ENCODE results near the gene INCENP. TPM values are rescaled to one million over a fixed set of nuclear protein-coding genes. Genes with fewer than 3 reads are reported as not detected.
"Not testable (repeated sequence)": the region's sequence is repeated elsewhere in the genome, so short reads cannot be mapped to it uniquely, and the experiment has no call there.

INCENP gene
- total RNA-seq, 1 experiment from 2014 or later = 96.8 TPM

GRCh38 chr11:62197400-62197799, 73.6 kb downstream of the INCENP start:
- not testable (repeated sequence) for DNase-seq; H3K27me3 ChIP-seq (ENCODE audit: control insufficient read depth, insufficient read depth, low read length); H3K36me3 ChIP-seq (replicated peaks; ENCODE audit: control insufficient read depth, insufficient read depth, low read length); H3K4me3 ChIP-seq (ENCODE audit: insufficient read depth, low read depth, low read length)

DNA sequence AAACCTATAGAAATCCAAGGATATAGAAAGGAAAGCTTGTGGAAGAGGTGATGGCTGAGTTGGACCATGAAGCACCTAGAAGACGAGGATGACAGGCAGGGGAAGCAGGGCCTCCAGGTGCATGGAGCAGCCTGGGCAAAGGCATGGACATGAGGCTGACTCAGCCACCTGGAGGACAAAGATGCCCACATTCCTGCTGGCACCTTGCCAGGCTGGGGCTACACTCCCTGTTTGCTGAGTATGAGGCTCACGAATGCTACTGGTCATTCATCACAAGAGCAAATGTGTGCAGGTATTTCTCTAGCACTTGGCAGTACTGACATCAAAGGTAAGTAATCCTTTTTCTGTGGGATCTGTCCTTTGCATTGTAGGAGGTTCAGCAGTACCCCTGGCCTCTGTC, 77.6 kb downstream of the INCENP start:
- H3K36me3 ChIP-seq (replicated peaks; ENCODE audit: control insufficient read depth, insufficient read depth, low read length) = no peaks in the 10 kb centered on the region
- H3K27me3 ChIP-seq (ENCODE audit: control insufficient read depth, insufficient read depth, low read length) = no peaks in the 10 kb centered on the region
- no peak for DNase-seq
- no peak overlapping the region for H3K4me3 ChIP-seq (ENCODE audit: insufficient read depth, low read depth, low read length)

Other genes with a start within 250 kb of the INCENP start
- 27.1 and 41.3 TPM in 2 replicates for gene FADS3, start 232.5 kb upstream of the INCENP start, total RNA-seq (2014; rRNA removed; shearing (Covaris generic))
- gene RAB3IL1, start 206.4 kb upstream of the INCENP start, total RNA-seq (2014; rRNA removed; shearing (Covaris generic)) = 5.8 and 7.2 TPM in 2 replicates
- 0.30 and 0.45 TPM in 2 replicates for gene BEST1, start 173.7 kb upstream of the INCENP start, total RNA-seq (2014; rRNA removed; shearing (Covaris generic))
- gene FTH1, start 156.4 kb upstream of the INCENP start, total RNA-seq (2014; rRNA removed; shearing (Covaris generic)) = 443 and 463 TPM in 2 replicates
- not detected in 2 replicates for gene SCGB1D1, start 66.2 kb downstream of the INCENP start, total RNA-seq (2014; rRNA removed; shearing (Covaris generic))
- gene SCGB2A1, start 84.7 kb downstream of the INCENP start, total RNA-seq (2014; rRNA removed; shearing (Covaris generic)) = not detected in 2 replicates
- gene SCGB1D2, start 118.2 kb downstream of the INCENP start, total RNA-seq (2014; rRNA removed; shearing (Covaris generic)) = not detected in 2 replicates
- gene SCGB2A2, start 146.1 kb downstream of the INCENP start, total RNA-seq (2014; rRNA removed; shearing (Covaris generic)) = not detected in 2 replicates
- not detected in 2 replicates for gene SCGB1D4, start 175.1 kb downstream of the INCENP start, total RNA-seq (2014; rRNA removed; shearing (Covaris generic))
- gene ASRGL1, start 213.4 kb downstream of the INCENP start, total RNA-seq (2014; rRNA removed; shearing (Covaris generic)) = 46.3 and 56.3 TPM in 2 replicates